SH-SY5Y (cell line): Measurements from ENCODE around the gene ADAD2.

Source experiments
- GATA2 ChIP-seq: IDR thresholded peaks from 2 replicates; pipeline ENCODE4 v1.6.1; 2011; ENCODE audit warnings: mild to moderate bottlenecking, low read depth, low read length
- GATA3 ChIP-seq: IDR thresholded peaks from 2 replicates; pipeline ENCODE4 v1.6.1; 2011; ENCODE audit warnings: low read depth, mild to moderate bottlenecking, low read length, moderate library complexity

GRCh38 chr16:84196101-84196500 lies 5.1 kb downstream of the ADAD2 start:
- TF ChIP-seq GATA2 (no peak), GATA3 (no peak)
